Lung (tissue), 12 donors: ENCODE measurements around the gene SPRED3. TPM values are rescaled to one million over a fixed set of nuclear protein-coding genes. Genes with fewer than 3 reads are reported as not detected.

ENCODE experiments used
- ATAC-seq: fragments of 200-7000 bp; cut with Tn5 transposase; one replicate; pipeline ENCODE4 v1.9.1; 2020; ENCODE audit warnings: moderate number of reproducible peaks; ENCODE audit not compliant: insufficient read depth, low FRiP score
- DNase-seq, 3 donors: peaks; one replicate each; pipeline ENCODE4 v3.0.0-alpha.2; 2013 to 2017
- H3K27ac ChIP-seq, 2 donors: one replicate each; pipeline ENCODE4 v1.5.1; 2013; ENCODE audit warnings: mild to moderate bottlenecking in 2 of 2, moderate library complexity in 2 of 2, control low read depth in 1 of 2, inconsistent platforms in 1 of 2, low read depth in 1 of 2, low read length in 1 of 2
- H3K27me3 ChIP-seq, 3 donors: one replicate each; pipeline ENCODE4 v1.5.1; 2013; ENCODE audit warnings: low read length in 2 of 3; ENCODE audit not compliant: control insufficient read depth in 3 of 3, insufficient read depth in 3 of 3
- H3K36me3 ChIP-seq, 4 donors: one replicate each; pipeline ENCODE4 v1.5.1; 2013; ENCODE audit warnings: low read length in 4 of 4, mild to moderate bottlenecking in 1 of 4, moderate library complexity in 1 of 4; ENCODE audit not compliant: control insufficient read depth in 4 of 4, insufficient read depth in 4 of 4
- H3K4me1 ChIP-seq, 5 donors: one replicate each; pipeline ENCODE4 v1.5.1; 2013; ENCODE audit warnings: low read length in 5 of 5, mild to moderate bottlenecking in 2 of 5, moderate library complexity in 1 of 5; ENCODE audit not compliant: control insufficient read depth in 5 of 5, insufficient read depth in 5 of 5
- H3K4me3 ChIP-seq: one replicate; pipeline ENCODE4 v1.5.1; 2013; ENCODE audit warnings: mild to moderate bottlenecking, control low read depth, moderate library complexity
- H3K9ac ChIP-seq, 2 donors: one replicate each; pipeline ENCODE4 v1.5.1; 2013; ENCODE audit warnings: low read length in 2 of 2, control low read depth in 1 of 2; ENCODE audit not compliant: insufficient read depth in 1 of 2
- H3K9me3 ChIP-seq, 4 donors: one replicate each; pipeline ENCODE4 v1.5.1; 2013; ENCODE audit warnings: low read length in 3 of 4, mild to moderate bottlenecking in 1 of 4, moderate library complexity in 1 of 4; ENCODE audit not compliant: control insufficient read depth in 4 of 4, insufficient read depth in 3 of 4
- WGBS, 2 donors: extraction: QIAGEN DNeasy Blood & Tissue Kit; methylation state at CpG; one replicate each; pipeline ENCODE4 v1.1.7; 2013; 5-methylcytosine and 5-hydroxymethylcytosine counted together
- polyA plus RNA-seq, 2 donors: library from polyadenylated mRNA; stranded (reverse); fragments of 200-250 nt; gene quantifications; one replicate each; pipeline ENCODE4 v1.2.1, GENCODE V29; 2013
- total RNA-seq, 2 donors: library from RNA; depleted of rRNA in 1 of 2; stranded (reverse); fragments of >200 nt in 1 of 2; gene quantifications; one replicate each; pipeline ENCODE4 v1.2.1, GENCODE V29; 2014 to 2021
- TF ChIP-seq, protein P1 (sequence below): IDR thresholded peaks from 2 replicates; pipeline ENCODE4 v1.5.1; 2012; ENCODE audit warnings: mild to moderate bottlenecking; ENCODE audit errors: control extremely low read depth, extremely low read depth
- donor health status: control.
- donor health status: control.
- donor health status: Bipolar disorder and iron deficiency.
- donor health status: healthy.
- donor health status: DM: yes; HTN: yes; CAD: no.

Gene SPRED3
- total and polyA plus RNA-seq, 4 donors, result 0.09 to 2.6 (median 1.3) TPM

DNA sequence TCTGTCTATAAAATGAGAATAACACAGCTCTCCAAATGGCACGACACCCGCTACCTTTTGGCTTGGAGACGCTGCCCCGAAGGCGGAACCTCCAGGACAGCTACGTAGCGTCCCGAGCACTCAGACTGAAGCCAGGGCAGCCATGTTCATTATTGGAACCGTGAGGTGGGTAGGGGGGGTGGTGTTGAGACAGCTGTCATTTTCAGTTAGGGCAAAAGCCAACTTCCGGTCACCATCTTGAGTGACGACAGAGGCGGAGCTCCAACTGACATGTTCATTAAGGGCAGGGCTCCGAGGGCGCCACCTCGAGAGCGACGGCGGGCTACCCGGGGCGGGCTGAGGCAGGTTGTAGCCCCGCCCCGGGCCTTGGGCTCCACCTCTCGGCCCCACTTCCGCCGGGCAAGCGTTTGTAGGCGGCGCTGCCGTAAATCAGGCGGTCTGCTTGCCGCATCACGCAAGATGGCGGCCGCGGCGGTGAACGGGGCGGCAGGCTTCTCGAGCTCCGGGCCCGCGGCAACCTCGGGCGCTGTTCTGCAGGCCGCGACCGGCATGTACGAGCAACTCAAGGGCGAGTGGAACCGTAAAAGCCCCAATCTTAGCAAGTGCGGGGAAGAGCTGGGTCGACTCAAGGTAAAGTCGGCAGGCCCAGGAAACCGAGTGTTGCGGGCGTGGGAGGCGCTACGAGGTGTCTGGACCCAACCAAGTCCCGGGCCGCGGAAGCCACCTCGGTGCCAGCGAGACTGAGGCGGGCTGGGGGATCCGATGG lies 14.0 kb upstream of the SPRED3 start, which contains the start of gene PSMD8:
TSS of gene PSMD8 (plus strand) at position 240 of the 766 bp plus-strand sequence. CDS start at position 271, 31 bp downstream.
- ATAC-seq, result peak; percentile 100
- Histone ChIP-seq H3K4me3 (peak within 1 kb of the TSS; percentile 89), H3K9me3 (no peaks in the 10 kb centered on the region), H3K27me3 (peaks cover 0 to 4% (median 3%) of the 10 kb centered on the region in 3 donors), H3K36me3 (peaks cover 0 to 15% (median 9%) of the 10 kb centered on the region in 4 donors), H3K27ac (peak within 1 kb of the TSS; percentile 91 to 94), H3K9ac (peak within 1 kb of the TSS; percentile 91 to 93), H3K4me1 (peaks cover 5 to 14% (median 9%) of the 10 kb centered on the region in 5 donors)
- 1% methylated on average over 59 to 65 of the region's 65 CpGs for WGBS, 2 donors
- TF ChIP-seq, protein P1, sequence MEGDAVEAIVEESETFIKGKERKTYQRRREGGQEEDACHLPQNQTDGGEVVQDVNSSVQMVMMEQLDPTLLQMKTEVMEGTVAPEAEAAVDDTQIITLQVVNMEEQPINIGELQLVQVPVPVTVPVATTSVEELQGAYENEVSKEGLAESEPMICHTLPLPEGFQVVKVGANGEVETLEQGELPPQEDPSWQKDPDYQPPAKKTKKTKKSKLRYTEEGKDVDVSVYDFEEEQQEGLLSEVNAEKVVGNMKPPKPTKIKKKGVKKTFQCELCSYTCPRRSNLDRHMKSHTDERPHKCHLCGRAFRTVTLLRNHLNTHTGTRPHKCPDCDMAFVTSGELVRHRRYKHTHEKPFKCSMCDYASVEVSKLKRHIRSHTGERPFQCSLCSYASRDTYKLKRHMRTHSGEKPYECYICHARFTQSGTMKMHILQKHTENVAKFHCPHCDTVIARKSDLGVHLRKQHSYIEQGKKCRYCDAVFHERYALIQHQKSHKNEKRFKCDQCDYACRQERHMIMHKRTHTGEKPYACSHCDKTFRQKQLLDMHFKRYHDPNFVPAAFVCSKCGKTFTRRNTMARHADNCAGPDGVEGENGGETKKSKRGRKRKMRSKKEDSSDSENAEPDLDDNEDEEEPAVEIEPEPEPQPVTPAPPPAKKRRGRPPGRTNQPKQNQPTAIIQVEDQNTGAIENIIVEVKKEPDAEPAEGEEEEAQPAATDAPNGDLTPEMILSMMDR, result no peak
- peak; percentile 99 to 100 (median 99) for DNase-seq

DNA sequence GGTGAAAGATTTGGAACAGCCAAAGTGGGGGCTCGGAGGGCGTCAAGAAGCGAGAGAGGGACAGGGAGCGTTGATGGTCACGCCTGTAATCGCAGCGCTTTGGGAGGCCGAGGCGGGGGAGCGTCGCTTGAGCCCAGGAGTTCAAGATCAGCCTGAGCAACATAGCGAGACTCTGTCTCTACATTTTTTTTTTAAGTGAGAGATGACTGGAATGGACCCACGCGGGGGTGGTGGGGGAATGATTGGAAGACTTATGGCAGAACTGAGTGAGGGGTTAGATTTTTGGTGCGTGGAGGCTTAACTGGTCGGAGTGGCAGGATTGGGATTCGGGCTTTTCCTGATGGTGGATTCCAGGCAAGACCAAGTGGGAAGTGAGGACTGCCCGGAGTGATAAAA lies 13.4 kb upstream of the SPRED3 start:
- TF ChIP-seq, protein P1, result no peak
- WGBS, 2 donors, result 1 to 2% methylated on average over 18 of the region's 18 CpGs
- DNase-seq (no peak), ATAC-seq (no peak)
- H3K27ac ChIP-seq, result peak overlapping the region; percentile 91 to 94
- H3K36me3 ChIP-seq, result peaks cover 0 to 17% (median 11%) of the 10 kb centered on the region in 4 donors
- H3K27me3 ChIP-seq, result no peaks in the 10 kb centered on the region
- H3K4me3 ChIP-seq, result peak overlapping the region; percentile 89
- peaks cover 5 to 14% (median 9%) of the 10 kb centered on the region in 5 donors for H3K4me1 ChIP-seq
- H3K9me3 ChIP-seq, result no peaks in the 10 kb centered on the region
- H3K9ac ChIP-seq, result peak overlapping the region; percentile 91 to 93

DNA sequence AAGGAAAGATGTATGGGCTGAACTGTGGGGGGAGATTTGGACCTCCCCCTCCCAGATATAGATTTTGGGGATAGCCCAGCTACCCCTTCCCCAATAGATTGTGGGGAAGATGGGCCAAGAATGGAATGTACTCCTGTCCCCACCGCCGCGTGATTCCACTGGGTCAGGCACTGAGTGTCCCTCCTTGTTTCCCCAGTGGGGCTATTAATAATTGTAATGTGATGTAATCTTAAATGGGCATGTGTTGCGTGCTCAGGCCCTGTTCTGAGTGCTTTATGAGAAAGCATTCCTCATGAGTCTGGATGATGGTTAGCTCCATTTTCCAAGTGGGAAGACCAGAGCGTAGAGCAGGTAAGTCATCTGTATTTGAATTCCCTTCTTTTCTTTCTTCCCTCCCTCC lies 12.7 kb upstream of the SPRED3 start:
- Histone ChIP-seq H3K9ac (peak overlapping the region; percentile 91 to 93), H3K4me3 (peak overlapping the region; percentile 89), H3K27me3 (no peaks in the 10 kb centered on the region), H3K9me3 (no peaks in the 10 kb centered on the region), H3K36me3 (peaks cover 5 to 23% (median 13%) of the 10 kb centered on the region in 4 donors), H3K27ac (peak overlapping the region in 1 of 2 donors; percentile 94), H3K4me1 (peaks cover 5 to 14% (median 9%) of the 10 kb centered on the region in 5 donors)
- WGBS, 2 donors, result 79 to 86% methylated on average over 5 of the region's 5 CpGs
- ATAC-seq, result no peak
- no peak for DNase-seq
- TF ChIP-seq, protein P1, result no peak
